Measurements from ENCODE around the gene ANKRD18A.

Gene ANKRD18A

DNA sequence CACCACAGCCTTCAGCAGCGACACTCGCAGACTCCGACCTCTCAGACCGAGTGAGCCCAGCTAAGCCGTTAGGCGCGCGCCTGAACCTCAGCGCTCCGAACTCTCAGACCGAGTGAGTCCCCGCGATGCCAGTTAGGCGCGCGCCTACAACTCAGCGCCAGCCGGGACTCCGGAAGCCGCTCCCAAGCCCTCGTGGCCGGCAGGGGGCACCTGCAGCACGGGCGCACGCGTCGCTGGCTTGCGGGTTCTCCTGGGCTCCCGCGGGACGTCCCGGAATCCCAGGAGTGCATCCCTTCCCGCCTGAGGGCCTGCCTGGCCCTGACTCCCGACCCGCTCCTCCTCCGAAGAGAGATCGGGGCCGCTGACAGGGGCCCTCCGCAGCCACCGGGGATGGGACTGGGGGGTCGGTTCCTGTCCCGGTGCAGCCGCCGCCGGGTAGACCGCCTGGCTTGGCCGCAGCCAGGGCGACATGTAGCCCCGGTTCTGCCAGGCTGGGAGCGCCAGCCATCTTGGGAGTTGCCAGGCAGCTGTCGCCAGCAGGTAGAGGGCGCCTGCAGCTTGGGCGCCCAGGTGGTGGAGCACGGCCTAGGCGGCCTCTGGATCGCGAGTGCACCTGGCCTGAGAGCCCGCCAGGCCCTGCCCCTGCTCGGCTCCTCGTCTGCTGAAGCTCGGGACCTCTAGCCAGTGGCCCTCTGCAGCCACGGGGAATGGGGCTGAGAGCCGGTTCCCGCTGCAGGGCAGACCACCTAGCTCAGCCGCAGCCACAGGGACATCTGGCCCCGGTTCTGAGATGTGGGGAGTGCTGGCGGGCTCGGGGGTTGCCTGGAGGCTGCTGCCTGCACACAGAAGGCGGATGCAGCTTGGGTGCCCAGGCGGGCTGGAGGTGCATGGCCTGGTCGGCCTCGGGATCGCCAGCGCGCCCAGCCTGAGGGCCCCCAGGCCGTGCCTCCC, at the start of gene ANKRD18A:
Gene ANKRD18A (minus strand): TSS at position 114 of the 951 bp plus-strand sequence. CDS start 311 bp downstream, outside the sequence.
- DNase-seq (ENCODE audit: low read depth in 1 of 2, low spot score in 1 of 2) = peak; percentile 45 to 59

DNA sequence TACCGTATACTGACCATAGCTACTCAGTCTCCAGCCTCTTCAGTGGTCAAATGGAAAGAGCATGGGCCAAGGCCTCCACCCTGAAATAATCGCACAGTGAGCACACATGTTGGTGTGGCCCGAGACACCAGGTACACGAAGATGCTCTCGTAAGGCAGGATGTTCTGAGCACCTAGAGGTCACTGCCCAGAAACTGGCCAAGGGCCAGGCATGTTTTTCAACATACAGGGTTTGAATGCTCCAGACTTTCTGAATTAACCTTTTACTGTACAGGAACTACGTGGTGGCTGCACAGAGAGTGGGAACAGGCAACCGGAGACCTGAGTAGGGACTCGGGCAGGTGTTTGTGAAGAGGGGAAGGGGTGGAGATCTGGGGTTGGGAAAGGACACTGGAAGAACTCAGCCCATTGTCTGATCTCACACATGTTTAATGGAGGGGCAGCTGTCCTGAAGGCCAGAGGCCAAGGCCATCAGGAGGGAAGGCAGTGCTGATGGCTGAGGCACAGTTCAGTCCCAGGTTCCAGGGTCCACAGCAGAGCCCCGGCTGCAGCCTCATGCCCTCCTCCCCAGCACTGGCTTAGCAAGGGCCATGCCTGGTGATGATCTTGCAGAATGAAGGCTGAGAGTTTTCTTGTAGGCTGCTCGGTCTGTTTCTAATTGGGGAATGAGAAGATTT, 48.5 kb upstream of the ANKRD18A start:
- no peak for DNase-seq (ENCODE audit: low read depth in 1 of 2, low spot score in 1 of 2)

DNA sequence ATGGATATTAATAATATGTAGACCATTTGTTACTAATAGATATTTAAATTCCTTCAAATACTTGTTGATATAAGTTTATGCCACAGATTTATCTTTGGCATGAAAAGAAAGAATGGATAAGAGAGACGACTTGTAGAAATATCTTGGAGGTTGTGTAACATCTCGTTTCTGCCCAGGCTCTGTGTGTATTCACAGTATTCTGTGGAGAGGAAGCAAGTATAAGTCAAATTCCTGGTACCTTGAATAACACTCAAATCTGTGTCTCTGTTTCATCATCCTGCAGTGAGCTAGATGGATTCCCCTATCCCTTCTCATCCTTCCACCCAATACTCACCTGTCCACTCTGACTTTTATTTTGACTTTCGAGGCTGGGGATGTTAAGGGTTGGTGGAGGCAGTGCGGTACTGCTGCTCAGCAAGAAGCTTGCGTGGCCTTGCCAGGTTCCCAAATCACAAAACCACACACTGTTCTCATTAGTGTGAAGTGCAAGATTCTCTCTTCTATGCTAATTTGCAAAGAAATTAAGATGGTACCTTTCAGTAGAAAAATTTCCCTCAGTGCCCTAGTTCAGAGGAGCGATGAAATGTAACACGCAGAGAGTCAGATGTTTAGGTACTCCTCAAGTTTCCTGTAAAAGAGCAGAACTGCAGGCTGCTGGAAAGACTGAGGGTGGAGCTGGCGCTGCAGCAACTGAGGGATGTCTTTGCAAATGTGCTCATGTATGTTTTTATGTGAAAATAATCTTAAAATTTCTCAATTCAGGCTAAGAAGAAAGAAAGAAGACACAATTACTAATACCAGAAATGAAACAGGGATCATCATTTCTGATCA, 42.6 kb upstream of the ANKRD18A start:
- no peak for DNase-seq (ENCODE audit: low read depth in 1 of 2, low spot score in 1 of 2)

DNA sequence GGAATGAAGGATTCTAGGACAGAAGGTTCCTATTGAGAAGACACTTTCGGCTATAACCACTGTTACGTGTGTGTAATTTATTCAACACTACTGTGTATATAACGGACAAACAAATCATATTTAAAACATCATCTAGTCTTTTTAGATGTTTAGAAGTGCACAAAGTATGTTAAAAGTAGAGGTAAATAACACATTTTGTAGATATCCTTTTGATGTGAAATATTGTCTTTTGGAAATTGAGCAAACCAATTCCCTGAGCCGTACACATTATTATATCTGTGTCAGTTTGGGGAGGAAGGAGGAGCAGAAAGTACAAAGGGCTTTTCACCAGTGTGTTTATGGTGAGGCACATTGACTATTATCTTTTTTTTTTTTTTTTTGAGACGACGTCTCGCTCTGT, 39.1 kb upstream of the ANKRD18A start:
- no peak for DNase-seq (ENCODE audit: low read depth in 1 of 2, low spot score in 1 of 2)

DNA sequence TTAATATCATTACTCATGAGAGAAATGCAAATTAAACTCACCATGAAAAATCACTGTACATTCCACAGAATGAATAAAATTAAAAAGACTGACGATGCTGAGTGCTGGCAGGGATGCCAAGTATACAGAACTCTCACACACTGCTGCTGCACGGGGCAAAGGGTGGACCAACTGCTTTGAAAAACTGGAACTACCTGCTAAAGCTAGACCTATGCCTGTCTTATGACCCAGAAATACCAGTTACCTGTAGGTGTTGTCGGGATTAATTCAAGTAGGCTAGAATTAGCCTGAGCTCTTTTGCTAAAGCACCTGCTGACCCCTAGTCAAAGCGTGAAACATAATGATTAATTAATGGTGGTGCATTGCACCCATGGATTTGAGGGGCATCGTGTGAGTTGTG, 36.5 kb upstream of the ANKRD18A start:
- no peak for DNase-seq (ENCODE audit: low read depth in 1 of 2, low spot score in 1 of 2)

DNA sequence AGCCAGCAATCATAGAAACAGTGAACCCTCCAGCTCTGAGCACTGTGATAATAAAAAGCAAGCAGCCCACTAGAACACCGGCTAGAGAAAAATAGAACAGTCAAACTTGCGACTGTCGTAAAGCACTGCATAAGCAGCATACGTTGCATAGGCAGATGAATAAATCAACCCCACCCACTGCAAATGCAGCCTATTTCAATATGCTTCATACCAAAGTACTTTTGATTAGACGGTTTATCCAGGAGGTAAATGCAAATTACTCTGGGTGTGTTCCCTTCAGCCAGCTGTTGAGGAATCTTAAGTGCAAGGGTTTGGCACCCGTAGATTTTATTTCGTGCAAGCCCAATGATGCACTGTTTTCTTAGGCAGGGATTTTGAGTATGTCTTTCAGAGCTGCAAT, 32.1 kb upstream of the ANKRD18A start:
- DNase-seq (ENCODE audit: low read depth in 1 of 2, low spot score in 1 of 2) = no peak

DNA sequence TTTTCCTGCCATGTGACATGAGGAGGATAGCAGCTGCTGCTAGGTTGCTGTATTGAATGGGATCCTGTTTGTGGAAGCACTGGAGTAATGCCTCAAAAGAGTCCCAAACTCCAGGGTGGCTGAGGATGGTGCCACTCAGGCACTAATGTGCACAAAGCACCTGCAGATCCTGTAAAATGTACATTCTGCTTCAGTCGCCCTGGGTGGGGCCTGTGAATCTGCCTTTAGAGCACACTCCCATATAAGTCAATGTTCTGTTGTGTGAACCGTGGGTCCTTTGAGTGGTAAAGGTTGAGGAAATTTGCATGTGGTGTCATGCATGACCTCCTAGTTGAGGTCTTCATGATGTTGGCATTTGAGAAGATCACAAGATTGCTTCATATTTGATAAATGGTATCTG, 31.6 kb upstream of the ANKRD18A start:
- no peak for DNase-seq (ENCODE audit: low read depth in 1 of 2, low spot score in 1 of 2)

DNA sequence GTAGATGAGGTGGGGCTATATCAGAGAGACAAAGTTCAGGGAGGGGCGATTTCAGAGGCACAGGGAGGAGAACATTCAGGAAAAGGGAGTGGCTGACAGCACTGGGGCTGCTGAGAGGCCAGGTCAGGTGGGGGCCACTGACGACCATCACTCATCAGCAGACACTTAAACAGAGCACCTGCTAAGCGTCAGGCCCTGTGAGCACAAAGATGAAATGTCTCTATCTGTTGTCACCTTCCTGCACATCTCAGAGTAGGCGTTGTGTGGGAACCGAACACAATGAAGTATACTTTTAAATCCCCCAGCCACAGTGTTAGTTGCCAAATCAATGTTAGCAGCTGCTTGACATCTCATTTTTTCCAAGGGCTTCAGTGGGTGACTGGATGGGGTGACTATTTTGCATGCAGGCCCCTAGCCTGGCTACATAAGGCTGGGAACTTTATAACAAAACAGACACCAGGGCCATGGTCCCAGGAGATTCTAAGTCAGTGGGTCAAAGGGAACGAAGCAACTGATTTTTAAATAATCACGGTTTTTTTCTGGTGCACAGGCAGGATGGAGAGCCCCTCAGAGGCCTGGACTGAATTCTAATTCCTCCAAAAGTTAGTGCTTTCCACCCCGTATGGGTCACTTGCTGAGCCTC, 31.1 kb upstream of the ANKRD18A start:
- no peak for DNase-seq (ENCODE audit: low read depth in 1 of 2, low spot score in 1 of 2)

DNA sequence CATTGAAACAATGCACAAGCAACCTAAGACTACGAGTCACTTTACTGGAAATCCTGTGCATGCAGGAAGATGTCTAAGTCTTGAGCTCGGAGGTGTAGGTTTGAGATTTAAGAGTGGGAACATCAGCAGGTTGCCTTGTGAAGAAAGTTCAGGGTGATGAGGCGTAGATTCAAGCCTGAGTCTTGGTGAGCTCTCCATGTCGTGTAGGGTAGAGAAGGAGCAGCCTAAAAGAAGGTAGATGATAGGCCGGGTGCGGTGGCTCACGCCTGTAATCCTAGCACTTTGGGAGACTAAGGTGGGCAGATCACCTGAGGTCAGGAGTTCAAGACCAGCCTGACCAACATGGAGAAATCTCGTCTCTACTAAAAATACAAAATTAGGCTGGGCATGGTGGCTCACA, 30.2 kb upstream of the ANKRD18A start:
- DNase-seq (ENCODE audit: low read depth in 1 of 2, low spot score in 1 of 2) = no peak

DNA sequence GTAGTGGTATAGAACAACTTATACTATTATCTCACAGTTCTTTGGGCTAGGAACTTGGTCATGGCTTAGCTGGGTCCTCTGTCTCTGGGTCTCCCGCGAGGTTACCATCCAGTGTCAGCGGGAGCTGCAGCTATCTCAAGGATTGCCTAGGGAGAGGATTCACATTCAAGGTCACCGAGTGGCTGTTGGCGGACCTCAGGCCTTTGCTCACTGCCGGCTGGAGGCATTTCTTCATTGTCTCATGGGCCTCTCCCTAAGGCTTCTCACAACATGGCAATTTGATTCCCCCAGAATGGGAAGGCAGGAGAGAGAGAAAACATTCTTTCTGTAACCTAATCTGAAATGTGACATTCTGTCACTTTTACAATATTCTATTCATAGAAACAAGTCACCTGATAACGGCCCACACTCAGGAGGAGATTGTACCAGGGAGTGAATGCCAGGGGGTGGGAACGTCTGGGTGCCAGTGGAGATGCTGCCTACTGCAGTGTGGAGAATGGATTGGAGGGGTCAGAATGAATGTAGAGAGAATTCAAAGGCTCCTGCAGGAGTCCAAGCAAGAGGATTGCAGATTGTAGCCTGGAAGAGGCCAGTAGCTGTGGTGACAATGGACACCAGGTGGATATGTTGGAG, 29.5 kb upstream of the ANKRD18A start:
- no peak for DNase-seq (ENCODE audit: low read depth in 1 of 2, low spot score in 1 of 2)

DNA sequence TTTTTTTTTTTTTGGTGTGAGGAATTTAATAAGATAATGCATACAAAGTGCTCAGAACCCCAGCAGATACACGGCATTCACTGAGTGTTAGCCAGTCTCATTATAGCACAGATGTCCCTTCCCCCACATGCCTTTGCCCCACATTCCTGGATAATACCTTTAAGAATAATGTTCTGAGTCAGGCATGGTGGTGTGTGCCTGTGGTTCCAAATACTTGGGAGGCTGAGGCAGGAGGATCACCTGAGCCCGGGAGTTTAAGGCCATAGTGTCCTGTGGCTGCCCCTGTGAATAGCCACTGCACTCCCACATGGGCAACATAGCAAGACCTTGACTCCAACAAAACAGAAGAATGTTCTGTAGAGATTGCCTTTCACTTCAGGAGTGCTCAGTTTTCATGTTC, 24.2 kb upstream of the ANKRD18A start:
- DNase-seq (ENCODE audit: low read depth in 1 of 2, low spot score in 1 of 2) = no peak

DNA sequence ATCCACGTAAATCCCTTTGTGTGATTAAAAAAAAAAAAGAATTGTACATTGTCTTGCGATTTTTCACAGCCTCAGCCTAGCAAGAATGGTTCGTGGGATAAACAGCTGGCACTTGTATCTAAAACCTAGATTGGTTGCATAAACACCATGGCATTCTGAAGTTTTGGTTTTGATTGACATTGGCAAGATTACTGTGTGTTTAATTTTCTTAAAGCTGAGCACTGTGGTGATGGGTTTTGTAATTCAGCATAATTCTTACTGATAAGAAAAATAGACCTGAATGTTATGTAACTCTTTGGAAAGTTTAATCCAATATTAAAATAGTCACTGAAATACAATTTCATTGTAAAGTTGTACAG, 23.4 kb upstream of the ANKRD18A start:
- no peak for DNase-seq (ENCODE audit: low read depth in 1 of 2, low spot score in 1 of 2)

DNA sequence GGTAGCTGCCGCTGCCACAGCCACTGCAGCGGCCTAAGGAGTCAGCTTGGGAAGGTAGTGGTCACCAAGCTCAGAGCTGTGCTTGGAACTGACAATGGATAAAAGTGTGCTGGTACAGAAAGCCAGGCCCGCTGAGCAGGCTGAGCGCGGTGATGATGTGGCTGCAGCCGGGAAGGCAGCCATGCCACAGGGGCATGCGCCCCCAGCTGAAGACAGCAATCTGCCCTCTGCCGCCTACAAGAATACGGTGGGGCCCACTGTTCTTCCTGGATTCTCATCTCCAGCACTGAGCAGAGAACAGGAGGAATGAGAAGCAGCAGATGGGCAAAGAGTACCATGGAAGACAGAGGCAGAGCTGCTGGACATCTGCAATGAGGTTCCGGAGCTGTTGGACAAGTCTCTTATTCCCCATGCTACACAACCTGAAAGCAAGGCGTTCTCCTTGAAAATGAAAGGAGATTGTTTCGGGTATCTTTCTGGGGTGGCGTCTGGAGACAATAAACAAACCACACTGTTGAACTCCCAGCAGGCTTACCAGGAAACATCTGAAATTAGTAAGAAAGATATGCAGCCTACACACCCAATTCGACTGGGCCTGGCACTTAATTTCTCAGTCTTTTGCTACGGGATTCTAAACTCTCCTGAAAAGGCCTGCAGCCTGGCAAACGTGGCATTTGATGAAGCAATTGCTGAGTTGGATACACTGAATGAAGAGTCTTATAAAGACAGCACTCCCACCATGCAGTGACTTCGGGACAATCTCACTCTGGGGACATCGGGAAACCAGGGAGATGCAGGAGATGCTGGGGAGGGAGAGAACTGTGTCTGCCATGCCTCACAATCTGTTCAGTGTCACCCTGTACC, 22.8 kb upstream of the ANKRD18A start:
- no peak for DNase-seq (ENCODE audit: low read depth in 1 of 2, low spot score in 1 of 2)

DNA sequence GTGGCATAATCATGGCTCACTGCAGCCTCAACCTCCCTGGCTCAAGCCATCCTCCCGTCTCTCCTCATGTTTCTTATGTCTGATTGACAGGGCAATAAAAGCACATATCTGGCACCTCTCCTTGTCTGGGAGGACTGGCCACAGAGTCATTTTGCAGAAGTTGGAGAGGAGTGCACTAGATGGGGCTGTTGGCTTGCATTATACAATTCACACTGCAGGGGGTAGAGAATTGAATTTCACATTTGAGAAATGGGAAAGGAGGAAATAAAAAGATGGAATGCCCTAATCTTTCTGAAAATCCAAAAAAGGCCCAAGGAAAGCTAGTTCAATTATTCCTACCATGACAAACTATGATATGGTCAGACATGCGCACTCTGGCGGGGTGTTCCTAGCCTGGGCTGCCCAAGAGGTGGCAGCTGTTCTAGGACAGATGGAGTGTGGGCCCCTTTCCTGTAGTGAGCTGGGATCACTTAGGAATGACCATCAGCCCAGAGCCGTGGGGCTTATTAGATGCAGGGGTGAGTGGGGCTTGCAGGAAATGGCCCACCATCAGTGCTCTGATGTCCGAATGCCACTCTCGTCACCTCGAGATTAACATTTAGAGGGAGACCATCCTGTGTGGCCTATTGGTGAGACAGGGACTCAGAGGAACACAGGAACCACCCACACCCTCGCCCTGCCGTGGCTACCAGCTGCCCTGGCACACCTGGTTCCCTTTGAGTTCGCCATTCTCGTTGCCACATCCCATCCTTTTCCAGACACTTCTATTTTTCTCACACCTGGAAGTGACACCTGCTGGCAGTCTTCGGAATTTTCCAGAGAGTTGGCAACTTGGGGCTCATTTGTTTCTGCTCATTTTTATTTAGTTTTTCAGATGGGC, 21.8 kb upstream of the ANKRD18A start:
- no peak for DNase-seq (ENCODE audit: low read depth in 1 of 2, low spot score in 1 of 2)

DNA sequence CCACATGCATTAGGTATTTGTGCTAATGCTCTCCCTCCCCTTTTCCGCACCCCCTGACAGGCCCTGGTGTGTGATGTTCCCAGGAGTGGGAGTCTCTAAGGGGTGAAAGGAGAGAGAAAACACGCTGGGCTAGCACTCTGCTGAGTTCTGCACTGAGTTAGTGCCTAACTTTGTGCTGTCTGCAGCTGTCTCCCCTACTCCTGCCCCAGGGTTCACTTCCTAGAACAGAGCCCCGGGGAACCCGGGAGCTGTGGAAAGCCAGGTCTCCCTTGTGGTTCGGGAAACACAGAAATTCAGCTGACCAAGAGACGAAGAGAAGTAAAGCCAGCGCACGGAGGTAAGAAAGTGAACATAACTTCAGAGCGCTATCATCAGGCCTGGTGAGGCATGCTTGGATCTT, 20.7 kb upstream of the ANKRD18A start:
- DNase-seq (ENCODE audit: low read depth in 1 of 2, low spot score in 1 of 2) = no peak

DNA sequence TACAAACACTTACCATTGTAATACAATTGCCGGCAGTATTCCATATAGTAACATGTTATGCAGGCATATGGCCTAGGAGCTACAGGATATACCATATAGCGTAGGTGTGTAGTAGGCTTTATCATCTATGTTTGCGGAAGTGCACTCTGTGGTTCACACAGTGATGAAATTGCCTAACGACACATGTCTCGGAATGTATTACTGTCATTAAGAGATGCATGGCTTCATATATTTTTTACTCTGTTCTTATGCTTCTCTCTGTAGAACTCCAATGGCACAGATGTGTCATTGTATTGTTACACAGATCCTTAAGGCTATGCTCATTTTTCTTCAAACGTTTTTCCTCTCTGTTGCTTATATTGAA, 19.2 kb upstream of the ANKRD18A start:
- no peak for DNase-seq (ENCODE audit: low read depth in 1 of 2, low spot score in 1 of 2)

DNA sequence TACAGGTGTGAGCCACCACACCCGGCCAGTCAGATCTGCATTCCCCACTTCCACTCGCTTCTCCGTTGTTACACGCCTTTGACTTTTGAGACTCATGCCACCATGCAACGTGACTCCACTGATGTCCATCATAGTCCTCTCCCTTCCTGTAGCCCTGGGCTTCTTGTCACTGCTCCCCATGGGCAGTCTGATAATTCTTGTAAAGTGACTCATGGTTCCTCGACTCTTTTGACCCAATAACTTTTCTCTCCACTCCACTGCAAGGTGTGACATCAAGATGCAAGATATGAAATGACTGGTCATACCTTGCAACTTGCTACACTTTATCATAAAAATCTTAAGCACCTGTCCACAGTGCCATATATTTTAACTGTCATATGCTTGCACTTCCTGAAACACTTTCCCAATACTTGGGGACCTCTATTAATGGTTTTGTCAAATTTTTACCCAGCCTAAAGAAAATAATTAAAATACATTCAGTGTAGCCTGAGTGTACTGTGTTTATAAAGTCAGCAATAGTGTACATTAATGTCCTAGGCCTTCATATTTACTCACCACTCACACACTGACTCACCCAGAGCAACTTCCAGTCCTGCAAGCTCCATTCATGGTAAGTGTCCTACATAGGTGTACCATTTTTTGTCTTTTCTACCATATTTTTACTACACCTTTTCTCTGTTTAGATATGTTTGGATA, 18.6 kb upstream of the ANKRD18A start:
- no peak for DNase-seq (ENCODE audit: low read depth in 1 of 2, low spot score in 1 of 2)

DNA sequence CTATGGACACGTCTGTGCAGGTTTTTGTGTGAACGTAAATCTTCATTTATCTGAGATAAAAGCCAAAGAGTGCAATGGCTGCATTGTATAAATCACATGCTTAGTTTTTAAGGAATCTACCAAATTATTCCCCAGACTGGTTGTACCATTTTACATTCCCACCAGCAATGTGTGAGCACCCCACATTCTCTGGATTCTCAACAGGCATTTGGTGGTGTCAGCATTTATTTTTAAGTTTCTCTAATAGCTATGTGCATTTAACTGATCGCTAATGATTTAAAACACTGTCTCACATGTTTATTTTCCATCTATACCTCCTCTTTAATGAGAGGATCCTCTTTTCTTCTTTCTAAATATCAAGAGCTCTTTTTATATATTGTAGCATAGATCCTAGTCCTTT, 13.9 kb upstream of the ANKRD18A start:
- DNase-seq (ENCODE audit: low read depth in 1 of 2, low spot score in 1 of 2) = no peak
